Astrocyte of the spinal cord (primary cell): ENCODE measurements around the gene LCE3D.
"Not testable (repeated sequence)": the region's sequence is repeated elsewhere in the genome, so short reads cannot be mapped to it uniquely, and the experiment has no call there.

Source experiments
- DNase-seq: peaks from one replicate; pipeline ENCODE4 v3.0.0; 2011; ENCODE audit warnings: low read depth, low spot score
- H3K4me3 ChIP-seq: 2 replicates; pipeline ENCODE4 v1.5.1; 2011; ENCODE audit warnings: low read depth, mild to moderate bottlenecking, low read length, moderate library complexity
- CTCF ChIP-seq: IDR thresholded peaks from 2 replicates; pipeline ENCODE4 v1.5.1; 2012; ENCODE audit warnings: low read depth, mild to moderate bottlenecking, low read length, inconsistent platforms
- in situ Hi-C: cut with HindIII; loops from 2 replicates; pipeline ENCODE4 v1.10.0; 2017; ENCODE audit warnings: low sequenced_read_pairs

LCE3D gene

GRCh38 chr1:152565535-152566215 lies 14.6 kb downstream of the LCE3D start:
- in situ Hi-C loops: no loop called here
- H3K4me3 ChIP-seq: no peak overlapping the region
- TF ChIP-seq CTCF: no peak
- DNase-seq: no peak

- TF ChIP-seq CTCF: no peak
- in situ Hi-C loops: no loop called here
- DNase-seq: no peak
- no peak overlapping the region for H3K4me3 ChIP-seq
Measured at GRCh38 chr1:152565115-152565514, 15.2 kb downstream of the LCE3D start.

GRCh38 chr1:152548358-152548757 lies 32.0 kb downstream of the LCE3D start:
- in situ Hi-C loops, H3K4me3 ChIP-seq, DNase-seq: not testable (repeated sequence)

- DNase-seq: no peak
- no peak overlapping the region for H3K4me3 ChIP-seq
- in situ Hi-C loops: no loop called here
- no peak for TF ChIP-seq CTCF
Measured at GRCh38 chr1:152546704-152547103, 33.6 kb downstream of the LCE3D start.

GRCh38 chr1:152543820-152544219 lies 36.5 kb downstream of the LCE3D start:
- no peak for TF ChIP-seq CTCF
- in situ Hi-C loops: no loop called here

GRCh38 chr1:152539901-152540300 lies 40.4 kb downstream of the LCE3D start:
- H3K4me3 ChIP-seq: no peak overlapping the region
- in situ Hi-C loops: no loop called here

More at GRCh38 chr1:152543820-152544219, 36.5 kb downstream of the LCE3D start:
- H3K4me3 ChIP-seq: no peak overlapping the region
- no peak for DNase-seq

More at GRCh38 chr1:152539901-152540300, 40.4 kb downstream of the LCE3D start:
- DNase-seq: no peak
- no peak for TF ChIP-seq CTCF
